Measurements from ENCODE around the gene SIRPB1.
"Not testable (repeated sequence)": the region's sequence is repeated elsewhere in the genome, so short reads cannot be mapped to it uniquely, and the experiment has no call there.

SIRPB1 gene

GRCh38 chr20:1635291-1635979, 15.6 kb upstream of the SIRPB1 start:
- no peak for DNase-seq

GRCh38 chr20:1633535-1633934, 13.7 kb upstream of the SIRPB1 start:
- DNase-seq = no peak

DNA sequence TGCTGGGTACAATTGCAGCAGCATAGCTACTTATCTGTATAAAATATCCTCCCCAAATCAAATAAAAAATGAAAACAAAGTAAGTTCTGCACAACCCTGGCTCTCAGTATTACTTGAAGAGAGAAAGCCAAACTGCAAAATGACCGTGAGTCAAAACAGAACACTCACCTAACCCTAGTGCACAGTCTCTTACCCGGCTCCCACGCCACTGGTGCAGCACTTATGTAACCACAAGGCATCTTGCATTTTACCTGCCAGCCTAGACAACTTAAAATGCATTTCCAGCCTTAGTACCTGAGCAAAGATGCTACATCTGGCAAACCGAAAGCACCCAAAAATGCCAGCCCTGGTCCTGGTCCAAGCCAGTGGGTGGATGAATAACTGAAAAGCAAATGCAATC, 12.4 kb upstream of the SIRPB1 start:
- DNase-seq = no peak

- DNase-seq = no peak
Observed at GRCh38 chr20:1631309-1632151, 11.7 kb upstream of the SIRPB1 start.

GRCh38 chr20:1630186-1630585, 10.4 kb upstream of the SIRPB1 start:
- DNase-seq = no peak

GRCh38 chr20:1629321-1629720, 9.5 kb upstream of the SIRPB1 start:
- no peak for DNase-seq

DNA sequence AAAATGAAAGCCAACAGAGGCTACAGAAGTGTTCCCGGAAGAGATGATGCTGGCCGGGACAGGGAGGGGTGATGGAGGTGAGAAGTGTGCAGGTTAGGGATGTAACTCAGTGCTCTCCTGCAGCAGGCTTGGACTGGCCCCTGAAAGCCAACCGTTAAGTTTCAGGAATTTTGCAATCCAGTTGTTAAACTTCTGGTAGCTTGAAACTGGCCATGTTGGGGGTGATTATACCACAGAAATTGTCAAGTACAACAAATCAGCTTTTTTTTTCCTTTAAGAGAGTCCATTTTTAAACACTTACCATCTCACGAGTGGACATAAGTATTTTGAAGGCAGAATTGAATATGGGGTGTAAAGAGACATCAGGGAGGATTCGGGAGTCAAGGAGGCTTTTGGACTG, 8.8 kb upstream of the SIRPB1 start:
- DNase-seq = no peak

DNA sequence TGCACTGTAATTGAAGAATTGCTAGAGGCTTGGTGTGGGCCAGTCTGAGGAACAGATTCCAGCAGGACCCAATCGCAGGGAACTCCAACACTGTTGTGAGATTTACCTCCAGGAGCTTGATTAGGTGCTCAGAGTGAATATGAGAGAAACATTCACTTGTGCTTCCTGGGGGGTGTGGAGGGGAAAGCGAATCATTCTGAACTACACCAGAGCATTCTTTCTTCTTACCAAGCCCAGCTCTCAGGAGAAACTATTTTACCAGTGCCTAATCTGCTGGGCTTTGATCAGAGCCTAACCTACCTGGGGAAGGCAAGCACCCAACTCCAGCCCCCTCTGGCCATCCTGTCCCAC, 7.4 kb upstream of the SIRPB1 start:
- DNase-seq = no peak

DNA sequence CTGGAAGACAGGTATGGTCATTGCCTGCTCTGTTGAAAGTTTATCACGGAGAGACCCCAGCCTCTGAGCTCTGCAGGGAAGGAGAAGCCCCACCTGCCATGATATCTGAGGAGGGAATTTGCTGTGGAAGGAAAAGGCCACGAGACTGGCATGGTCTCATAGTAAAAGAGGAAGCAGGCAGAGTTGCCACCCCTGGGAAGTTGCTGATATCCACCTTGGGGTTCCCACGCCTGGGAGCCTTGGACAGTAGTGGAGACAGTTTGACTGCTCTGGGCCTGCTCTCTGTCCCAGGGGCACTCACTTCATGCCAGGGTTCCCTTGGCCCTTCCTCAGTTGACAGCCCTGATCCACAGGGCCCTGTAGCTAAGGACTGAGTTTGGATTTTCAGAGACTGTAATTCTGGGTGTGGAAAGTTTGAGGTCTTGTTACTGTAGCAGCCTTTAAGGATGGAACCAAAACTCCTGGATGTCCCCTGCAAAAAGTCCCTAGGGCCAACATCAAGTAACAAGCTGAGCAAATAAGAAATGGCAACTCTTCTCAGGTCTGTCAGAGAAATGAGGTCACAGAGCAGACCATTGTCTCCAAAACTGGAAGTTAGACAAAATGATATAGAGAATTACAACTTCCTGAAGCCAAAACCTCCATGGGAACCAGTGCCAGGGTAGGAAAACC, 6.9 kb upstream of the SIRPB1 start:
- no peak for DNase-seq

DNA sequence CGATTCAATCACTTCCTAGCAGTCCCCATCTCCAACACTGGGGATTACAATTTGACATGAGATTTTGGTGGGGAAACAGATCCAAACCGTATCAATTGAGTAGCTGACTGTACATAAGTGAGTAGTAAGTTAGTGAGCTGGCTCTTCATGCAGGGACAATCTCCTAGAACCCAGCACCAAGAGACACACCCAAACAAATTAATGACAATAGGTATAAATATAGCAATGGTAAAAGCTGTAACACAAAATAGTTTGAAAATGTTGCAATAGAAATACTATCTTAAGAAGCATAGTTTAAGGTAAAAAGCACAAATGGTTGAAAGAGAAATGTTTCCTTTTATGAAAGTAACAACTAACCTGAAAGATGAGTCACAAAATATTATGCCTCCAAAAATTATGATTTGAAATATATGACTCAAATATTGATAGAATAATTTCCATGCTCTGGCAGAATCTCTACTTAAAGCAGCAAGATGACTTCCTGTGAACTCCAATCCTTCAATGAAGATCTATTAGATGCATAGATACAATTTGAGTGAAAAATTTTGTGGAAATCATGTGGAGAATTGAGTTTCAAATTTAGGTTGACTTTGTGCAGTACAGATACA, 5.4 kb upstream of the SIRPB1 start:
- DNase-seq = no peak

DNA sequence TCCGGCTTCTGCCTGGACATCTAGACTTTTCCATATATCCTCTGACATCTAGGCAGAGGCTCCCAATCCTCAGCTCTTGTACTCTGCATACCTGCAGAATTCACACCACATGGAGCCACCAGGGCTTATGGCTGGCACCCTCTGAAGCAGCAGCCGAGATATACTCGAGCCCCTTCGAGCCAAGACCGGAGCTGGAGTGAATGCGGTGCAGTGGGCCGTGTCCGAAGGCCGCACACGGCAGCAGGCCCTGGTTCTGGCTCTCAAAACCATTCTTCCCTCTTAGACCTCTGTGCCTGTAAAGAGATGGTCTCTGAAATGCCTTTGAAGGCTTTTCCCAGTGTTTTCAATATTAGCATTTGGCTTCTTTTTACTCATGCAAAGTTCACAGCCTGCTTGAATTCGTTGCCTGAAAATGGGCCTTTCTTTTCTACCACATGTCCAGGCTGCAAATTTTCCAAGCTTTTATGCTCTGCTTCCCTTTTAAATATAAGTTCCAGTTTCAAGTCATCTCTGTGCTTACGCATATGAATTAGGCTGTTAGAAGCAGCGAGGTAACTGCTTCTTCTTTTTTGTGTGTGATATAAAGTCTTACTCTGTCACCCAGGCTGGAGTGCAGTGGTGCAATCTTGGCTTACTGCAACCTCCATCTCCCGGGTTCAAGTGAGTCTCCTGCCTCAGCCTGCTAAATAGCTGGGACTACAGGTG, 3.8 kb upstream of the SIRPB1 start:
- DNase-seq = no peak

- no peak for DNase-seq
Observed at GRCh38 chr20:1622450-1622849, 2.6 kb upstream of the SIRPB1 start.

DNA sequence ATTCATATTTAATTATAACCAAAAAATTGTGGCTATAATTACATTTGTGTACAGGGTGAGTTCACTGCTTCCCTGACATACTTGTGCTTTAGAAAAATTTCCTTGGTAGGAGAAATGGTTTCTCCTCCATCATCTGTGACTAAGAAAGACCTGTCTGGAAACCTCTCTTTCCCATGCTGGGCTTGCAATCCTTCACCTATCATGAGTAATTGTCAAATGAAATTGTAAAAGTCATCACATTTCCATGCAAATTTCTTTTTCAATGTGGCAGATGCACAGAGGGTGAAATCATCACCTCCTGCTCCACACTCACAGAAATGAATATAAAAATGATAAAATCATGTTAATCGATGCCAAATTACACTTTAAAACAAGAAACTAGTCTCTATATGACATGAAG, 1.5 kb upstream of the SIRPB1 start:
- no peak for DNase-seq

DNA sequence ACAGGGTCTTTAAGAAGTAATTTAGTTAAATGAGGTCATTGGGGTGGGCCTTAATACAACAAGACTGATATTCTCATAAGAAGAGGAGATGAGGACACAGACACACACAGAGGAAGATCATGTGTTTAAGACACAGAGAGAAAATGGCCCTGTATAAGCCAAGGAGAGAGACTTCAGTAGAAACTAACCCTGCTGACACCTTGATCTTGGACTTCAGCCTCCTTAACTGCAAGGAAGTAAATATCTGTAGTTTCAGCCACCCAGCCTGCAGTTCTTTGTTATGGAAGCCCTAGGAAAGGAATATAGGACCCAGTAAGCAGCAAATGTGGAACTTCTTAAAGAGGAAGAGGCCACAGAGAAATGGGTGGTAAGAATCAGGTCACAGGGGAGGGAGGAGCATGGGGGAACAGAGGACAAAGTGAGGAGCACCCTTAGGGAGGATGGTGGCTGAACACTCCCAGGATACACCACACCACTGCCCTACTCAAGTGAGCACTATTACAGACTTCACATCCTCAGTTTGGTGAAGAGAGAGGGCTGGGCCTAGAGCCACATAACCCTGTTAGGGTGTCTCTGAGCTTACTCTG, 762 bp downstream of the SIRPB1 start:
- DNase-seq = no peak

GRCh38 chr20:1618479-1618878, 1.3 kb downstream of the SIRPB1 start:
- no peak for DNase-seq

DNA sequence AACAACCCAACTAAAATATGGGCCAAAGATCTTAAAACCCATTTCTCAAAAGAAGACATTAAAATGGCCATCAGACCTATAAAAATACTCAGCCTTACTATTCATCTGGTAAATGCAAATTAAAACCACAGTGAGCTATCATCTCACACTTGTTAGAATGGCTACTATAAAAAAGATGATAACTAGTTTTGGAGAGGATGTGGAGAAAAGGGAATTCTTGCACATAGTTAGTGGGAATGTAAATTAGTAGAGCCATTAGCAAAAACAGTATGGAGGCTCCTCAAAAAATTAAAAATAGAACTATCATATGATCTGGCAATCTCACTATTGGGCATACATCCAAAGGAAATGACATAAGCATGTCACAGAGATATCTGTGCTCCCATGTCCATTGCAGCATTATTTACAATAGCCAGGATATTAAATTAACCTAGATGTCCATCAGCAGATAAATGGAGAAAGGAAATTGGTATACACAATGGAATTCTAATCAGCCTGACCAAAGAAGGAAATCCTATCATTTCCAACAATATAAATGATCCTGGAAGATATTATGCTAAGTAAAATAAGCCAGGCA, 2.9 kb downstream of the SIRPB1 start:
- no peak for DNase-seq

DNA sequence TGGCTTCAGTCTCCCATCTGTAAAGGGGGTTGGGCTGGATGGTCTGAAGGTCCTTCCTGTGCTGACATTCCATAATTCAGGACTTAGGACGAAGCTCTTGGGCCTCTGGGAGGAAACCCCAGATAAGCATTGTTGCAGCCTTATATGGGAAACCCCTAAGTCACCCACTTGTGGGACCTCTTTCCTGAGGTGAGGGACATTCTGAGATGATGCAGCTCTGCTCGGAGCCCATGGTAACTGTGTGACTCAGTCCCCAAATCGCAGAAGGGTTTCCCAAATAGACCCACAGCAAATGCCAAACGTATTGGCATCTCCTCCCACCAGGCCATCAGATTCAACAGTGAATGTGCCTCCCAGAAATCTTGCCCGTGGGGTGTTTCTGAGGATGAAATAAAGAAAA, 9.4 kb downstream of the SIRPB1 start:
- not testable (repeated sequence) for DNase-seq

DNA sequence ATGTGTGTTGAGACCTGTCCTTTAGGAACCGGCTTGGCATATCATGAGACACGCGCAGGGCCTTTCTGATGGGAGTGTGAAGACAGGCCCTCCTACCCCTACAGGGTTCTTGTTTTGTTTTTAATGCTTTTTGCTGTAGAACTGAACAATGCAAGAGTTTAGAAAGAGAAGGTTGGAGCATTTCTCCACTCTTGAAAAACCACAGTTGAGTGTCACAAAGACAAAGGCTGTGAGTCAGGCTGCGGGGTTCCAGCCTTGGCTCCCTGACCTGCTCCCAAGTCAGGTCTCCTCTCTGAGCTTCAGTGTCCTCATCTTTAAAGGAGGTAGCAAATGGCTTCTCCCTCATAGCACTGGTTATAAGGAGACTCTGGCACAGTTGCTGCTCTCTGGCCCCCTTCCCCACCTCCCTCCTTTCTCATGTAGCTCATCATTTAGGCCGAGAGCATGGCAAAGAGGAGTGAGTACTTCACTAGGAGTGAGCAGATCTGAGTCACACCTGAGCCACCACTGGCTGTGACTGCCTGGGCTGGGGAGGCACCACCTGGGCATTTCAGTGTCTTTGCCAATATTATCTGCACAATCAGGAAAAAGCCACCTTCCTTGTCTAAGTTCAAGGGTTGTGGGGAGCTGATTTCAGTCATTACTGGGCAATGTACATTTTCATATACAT, 11.0 kb downstream of the SIRPB1 start:
- DNase-seq = not testable (repeated sequence)

- DNase-seq = no peak
Observed at GRCh38 chr20:1600736-1601135, 19.1 kb downstream of the SIRPB1 start.

DNA sequence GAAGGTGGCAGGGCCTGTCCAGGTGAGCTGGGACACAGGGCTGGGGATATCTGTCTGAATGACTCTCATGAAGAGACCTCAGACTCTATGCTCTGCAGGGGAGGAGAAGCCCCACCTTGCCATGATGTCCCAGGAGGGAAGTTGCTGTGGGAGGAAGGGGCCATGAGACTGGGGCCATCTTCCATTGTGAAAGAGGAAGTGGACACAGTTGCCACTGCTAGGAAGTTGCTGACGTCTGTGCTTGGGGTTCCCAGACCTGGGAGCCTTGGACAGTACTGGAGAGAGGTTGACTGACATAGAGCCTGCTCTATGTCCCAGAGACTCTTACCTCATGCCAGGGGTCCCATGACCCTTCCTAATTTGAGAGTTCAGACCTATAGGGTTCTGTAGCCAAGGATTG, 24.5 kb downstream of the SIRPB1 start:
- no peak for DNase-seq
